Adrenal gland (tissue), 12 donors: ENCODE data around the gene ANKRD44. TPM values are rescaled to one million over a fixed set of nuclear protein-coding genes. Genes with fewer than 3 reads are reported as not detected.

Source experiments
- DNase-seq, 7 donors: peaks; one replicate each; pipeline ENCODE4 v3.0.0-alpha.2; 2019 to 2020
- H3K27ac ChIP-seq, 5 donors: fragments of 200-600 bp; sonication (generic) in 4 of 5; 1 replicate in 3 of 5; 2 replicates in 2 of 5; pipeline versions ENCODE4 v1.5.1 to v1.8.0; 2016 to 2020; ENCODE audit warnings: mild to moderate bottlenecking in 1 of 5
- H3K27me3 ChIP-seq: fragments of 200-600 bp; 2 replicates; pipeline ENCODE4 v1.8.0; 2021
- H3K36me3 ChIP-seq, 2 donors: fragments of 200-600 bp; replicated peaks in 1 of 2; 1 replicate in 1 of 2; 2 replicates in 1 of 2; pipeline versions ENCODE4 v1.5.1 to v1.8.0; 2018 to 2022
- H3K4me1 ChIP-seq, 2 donors: fragments of 200-600 bp; replicated peaks in 1 of 2; 1 replicate in 1 of 2; 2 replicates in 1 of 2; pipeline versions ENCODE4 v1.5.1 to v1.8.0; 2018 to 2021
- H3K4me3 ChIP-seq, 4 donors: fragments of 200-600 bp; sonication (generic) in 3 of 4; one replicate each; pipeline ENCODE4 v1.5.1; 2016 to 2018
- H3K9me3 ChIP-seq, 3 donors: fragments of 200-600 bp; sonication (generic) in 1 of 3; replicated peaks in 1 of 3; 1 replicate in 2 of 3; 2 replicates in 1 of 3; pipeline versions ENCODE4 v1.5.1 to v1.8.0; 2016 to 2021
- CTCF ChIP-seq, 6 experiments: fragments of 450-650 bp in 4 of 6; fragments of 200-600 bp in 2 of 6; sonication (generic) in 1 of 6; IDR thresholded peaks; 1 replicate in 5 of 6; 2 replicates in 1 of 6; pipeline versions ENCODE4 v1.5.1 to v1.8.0; 2016 to 2021; ENCODE audit warnings: antibody characterized with exemption in 6 of 6, mild to moderate bottlenecking in 2 of 6, moderate library complexity in 1 of 6
- POLR2A ChIP-seq, 2 donors: fragments of 450-650 bp; IDR thresholded peaks; one replicate each; pipeline ENCODE4 v1.6.1; 2017; ENCODE audit warnings: antibody characterized with exemption in 2 of 2, mild to moderate bottlenecking in 2 of 2, moderate library complexity in 1 of 2
- WGBS, 4 donors: extraction: QIAGEN DNeasy Blood & Tissue Kit in 2 of 4; methylation state at CpG; one replicate each; pipeline versions ENCODE4 v1.1.5 to v1.1.7; 2013 to 2017; 5-methylcytosine and 5-hydroxymethylcytosine counted together
- intact Hi-C, 2 donors: fragments of 100-400 bp; cut with DNase I; formaldehyde crosslinking; loops; one replicate each; pipeline versions ENCODE4 v1.14.1 to v1.15.0; 2022 to 2023
- polyA plus RNA-seq, 3 donors: library from polyadenylated mRNA; stranded (reverse); fragments of 200-250 nt in 2 of 3; fragments of 350-450 nt in 1 of 3; fragmentation: Illumina TruSeq in 1 of 3; extraction: RNeasy Lipid Tissue Mini Kit (QIAGEN cat#74804) in 1 of 3; gene quantifications; one replicate each; pipeline ENCODE4 v1.2.3, GENCODE V29; 2013 to 2014
- total RNA-seq, 9 donors: library from RNA; depleted of rRNA in 4 of 9; stranded (reverse); fragments of >200 nt in 4 of 9; fragments of 120-200 nt in 1 of 9; fragmentation: NEBNext Ultra II Directional in 1 of 9; extraction: Animal tissue kit (Norgen Biotek cat#: 25700) in 1 of 9; gene quantifications; one replicate each; pipeline versions ENCODE4 v1.1.0 to v1.2.4, GENCODE V29; 2013 to 2023
- donor health status: healthy with polysubstance abuse.
- donor health status: Bipolar disorder and iron deficiency.
- donor health status: DM: yes; HTN: yes; CAD: no.
- donor health status: DM: no; HTN: no; CAD: no.
- donor health status: DM: no; HTN: no; CAD: no.
- donor health status: DM: yes; HTN: yes; CAD: no.

ANKRD44 gene
- total and polyA plus RNA-seq, 12 donors, result 3.8 to 40.2 (median 21.3) TPM

GRCh38 chr2:197130318-197130717 lies 180.3 kb downstream of the ANKRD44 start:
- no peaks in the 10 kb centered on the region for H3K36me3 ChIP-seq
- H3K9me3 ChIP-seq, result no peaks in the 10 kb centered on the region
- H3K27ac ChIP-seq, result no peak overlapping the region
- H3K27me3 ChIP-seq, result no peaks in the 10 kb centered on the region
- no peak for TF ChIP-seq CTCF (IDR thresholded peaks at IDR 0.05)
- TF ChIP-seq POLR2A (IDR thresholded peaks at IDR 0.05), result no peak
- peaks cover 5 to 24% of the 10 kb centered on the region in 2 donors for H3K4me1 ChIP-seq
- WGBS, 4 donors, result 78 to 85% (median 83%) methylated on average over 6 of the region's 6 CpGs
- no peak overlapping the region for H3K4me3 ChIP-seq
- intact Hi-C loops, result no loop called here
- DNase-seq, result no peak

GRCh38 chr2:197128897-197129296 lies 181.7 kb downstream of the ANKRD44 start:
- no peak for TF ChIP-seq CTCF (IDR thresholded peaks at IDR 0.05)
- TF ChIP-seq POLR2A (IDR thresholded peaks at IDR 0.05), result no peak
- no peaks in the 10 kb centered on the region for H3K9me3 ChIP-seq
- H3K27ac ChIP-seq, result peak overlapping the region in 1 of 5 donors; percentile 9
- no peaks in the 10 kb centered on the region for H3K27me3 ChIP-seq
- peak in 3 of 7 donors; percentile 21 to 33 (median 29) for DNase-seq
- H3K36me3 ChIP-seq, result no peaks in the 10 kb centered on the region
- intact Hi-C loops, result no loop called here
- WGBS, 4 donors, result 61 to 74% (median 66%) methylated on average over 5 of the region's 5 CpGs
- no peak overlapping the region for H3K4me3 ChIP-seq
- peaks cover 10 to 22% of the 10 kb centered on the region in 2 donors for H3K4me1 ChIP-seq

- H3K27me3 ChIP-seq, result no peaks in the 10 kb centered on the region
- no peak for DNase-seq
- intact Hi-C loops, result no loop called here
- no peaks in the 10 kb centered on the region for H3K9me3 ChIP-seq
- TF ChIP-seq CTCF (IDR thresholded peaks at IDR 0.05) (no peak), POLR2A (IDR thresholded peaks at IDR 0.05) (no peak)
- 85 to 100% (median 93%) methylated on average over 1 of the region's 1 CpG for WGBS, 4 donors
- peaks cover 11 to 25% of the 10 kb centered on the region in 2 donors for H3K4me1 ChIP-seq
- no peaks in the 10 kb centered on the region for H3K36me3 ChIP-seq
- no peak overlapping the region for H3K4me3 ChIP-seq
- H3K27ac ChIP-seq, result no peak overlapping the region
Measured at GRCh38 chr2:197128126-197128525, 182.5 kb downstream of the ANKRD44 start.

GRCh38 chr2:197126630-197127352 lies 183.8 kb downstream of the ANKRD44 start:
- H3K27ac ChIP-seq, result no peak overlapping the region
- H3K27me3 ChIP-seq, result no peaks in the 10 kb centered on the region
- 96 to 99% (median 96%) methylated on average over 7 of the region's 7 CpGs for WGBS, 4 donors
- intact Hi-C loops, result no loop called here
- H3K36me3 ChIP-seq, result no peaks in the 10 kb centered on the region
- TF ChIP-seq CTCF (IDR thresholded peaks at IDR 0.05), result no peak
- no peak for TF ChIP-seq POLR2A (IDR thresholded peaks at IDR 0.05)
- H3K4me3 ChIP-seq, result no peak overlapping the region
- H3K9me3 ChIP-seq, result no peaks in the 10 kb centered on the region
- H3K4me1 ChIP-seq, result peaks cover 19 to 32% of the 10 kb centered on the region in 2 donors
- no peak for DNase-seq
